ENCODE data around the gene USH1C. TPM values are rescaled to one million over a fixed set of nuclear protein-coding genes. Genes with fewer than 3 reads are reported as not detected.

Gene USH1C
- total and polyA plus RNA-seq, 2 of the 4 experiments (the other 2 are of a cell fraction), result not detected

GRCh38 chr11:17568944-17569343 lies 24.7 kb upstream of the USH1C start:
- Histone ChIP-seq H3K4me3 (ENCODE audit: insufficient read depth, low read depth, low read length) (no peak overlapping the region), H4K91ac (ENCODE audit: insufficient read depth, low read depth, low read length) (no peak overlapping the region), H2BK5ac (ENCODE audit: low read depth, low read length, poor library complexity, severe bottlenecking) (no peak overlapping the region), H3K4me1 (ENCODE audit: control insufficient read depth, insufficient read depth, low read length) (no peaks in the 10 kb centered on the region), H3K14ac (replicated peaks; ENCODE audit: low read depth, low read length) (no peak overlapping the region), H4K20me1 (ENCODE audit: insufficient read depth, low read length) (no peaks in the 10 kb centered on the region), H2BK15ac (ENCODE audit: low read depth, low read length) (no peak overlapping the region), H3K56ac (ENCODE audit: extremely low read depth, insufficient read depth, low read length) (no peak overlapping the region), H3K36me3 (ENCODE audit: control insufficient read depth, insufficient read depth, low read length) (no peaks in the 10 kb centered on the region), H3K79me1 (ENCODE audit: low read depth in 1 of 2, low read length in 2 of 2) (no peaks in the 10 kb centered on the region), H2AFZ (replicated peaks; ENCODE audit: low read length, poor library complexity) (no peak overlapping the region), H3K9me3 (ENCODE audit: control insufficient read depth, insufficient read depth, low read length) (no peaks in the 10 kb centered on the region), H3K9ac (ENCODE audit: low read depth, low read length) (no peak overlapping the region), H2BK120ac (ENCODE audit: low read depth, low read length) (no peak overlapping the region), H2BK20ac (ENCODE audit: low read depth, low read length) (no peak overlapping the region), H3K9me1 (ENCODE audit: insufficient read depth, low read length) (no peaks in the 10 kb centered on the region), H4K8ac (ENCODE audit: low read depth in 2 of 2, low read length in 2 of 2) (no peak overlapping the region), H3K27ac (ENCODE audit: insufficient read depth, low read length) (no peak overlapping the region), H3K4ac (ENCODE audit: low read depth, low read length) (no peak overlapping the region), H3K23ac (ENCODE audit: low read depth, low read length) (no peak overlapping the region), H4K5ac (ENCODE audit: low read depth, low read length) (no peak overlapping the region), H3K27me3 (ENCODE audit: control insufficient read depth, insufficient read depth, low read length) (peaks cover 1% of the 10 kb centered on the region; the same call in 1 of the 2 replicates), H3K18ac (ENCODE audit: low read depth, low read length) (no peak overlapping the region), H2AK5ac (ENCODE audit: low read depth, low read length) (no peak overlapping the region), H2AK9ac (replicated peaks; ENCODE audit: low read depth, low read length, poor library complexity) (no peak overlapping the region), H3K4me2 (ENCODE audit: low read depth, low read length) (no peak overlapping the region)
- ChIA-PET POLR2A (ENCODE audit: unreplicated experiment) (interaction anchor here (0.6 kb wide), 1 partner anchor 609 kb away, joined by 3 read pairs; no protein-coding TSS in a partner anchor), CTCF (no interaction called here)
- no CpG with 5 or more reads among the region's 4 CpGs for WGBS, 2 experiments (ENCODE audit: extremely low coverage in 2 of 2, insufficient read length in 1 of 2)
- no peak for DNase-seq
- TF ChIP-seq FOS (IDR thresholded peaks at IDR 0.05; ENCODE audit: low read depth, low read length), result no peak
- TF ChIP-seq SMC3 (IDR thresholded peaks at IDR 0.05; ENCODE audit: low read depth, low read length), result no peak
- no peak for TF ChIP-seq CEBPB (IDR thresholded peaks at IDR 0.05; ENCODE audit: low read depth, low read length)
- ATAC-seq (ENCODE audit: low read depth), result no peak
- dilution Hi-C loops (cut with HindIII; ENCODE audit: low sequenced_read_pairs, unreplicated experiment) (no loop called here), in situ Hi-C loops (cut with MboI; ENCODE audit: low sequenced_read_pairs) (no loop called here), intact Hi-C loops (cut with micrococcal nuclease) (no loop called here)
- BruUV-seq (replicated peaks), result no TSS peak

All from IMR-90 (cell line).